SU-DHL-6 (cell line): Measurements from ENCODE around the gene IPO9.

Experiments used
- H2AFZ ChIP-seq: fragments of 200-600 bp; sonication (generic); 2 replicates; pipeline ENCODE4 v1.6.1; 2014; ENCODE audit warnings: low read depth, mild to moderate bottlenecking, moderate library complexity, mixed read lengths, antibody characterized with exemption, low read length; ENCODE audit not compliant: severe bottlenecking
- H3F3A ChIP-seq: fragments of 200-600 bp; shearing (Covaris generic); 2 replicates; pipeline ENCODE4 v1.6.0; 2016; ENCODE audit warnings: antibody characterized with exemption, mild to moderate bottlenecking; ENCODE audit not compliant: insufficient read depth
- H3K27ac ChIP-seq: fragments of 200-600 bp; sonication (generic); 2 replicates; pipeline ENCODE4 v1.5.1; 2016; ENCODE audit warnings: low read depth, mild to moderate bottlenecking, low read length, moderate library complexity, mixed read lengths
- H3K27me3 ChIP-seq: fragments of 200-600 bp; sonication (generic), shearing (Covaris generic); 2 replicates; pipeline ENCODE4 v1.6.0; 2014; ENCODE audit warnings: mild to moderate bottlenecking, low read length
- H3K36me3 ChIP-seq: fragments of 200-600 bp; sonication (generic); 2 replicates; pipeline ENCODE4 v1.6.1; 2014; ENCODE audit warnings: mild to moderate bottlenecking, low read length, mixed read lengths
- H3K4me2 ChIP-seq: fragments of 300-600, 200-600 bp; shearing (Covaris generic), sonication (generic); 2 replicates; pipeline ENCODE4 v1.6.0; 2014; ENCODE audit warnings: low read length, low read depth, mild to moderate bottlenecking; ENCODE audit not compliant: poor library complexity, severe bottlenecking
- H3K4me3 ChIP-seq: fragments of 200-600 bp; sonication (generic); 2 replicates; pipeline ENCODE4 v1.5.1; 2014; ENCODE audit warnings: antibody characterized with exemption, low read length, mild to moderate bottlenecking, mixed read lengths; ENCODE audit not compliant: insufficient read depth, poor library complexity, severe bottlenecking
- H3K79me2 ChIP-seq: fragments of 200-600 bp; sonication (generic); 2 replicates; pipeline ENCODE4 v1.6.1; 2014; ENCODE audit warnings: mild to moderate bottlenecking, low read length, moderate library complexity; ENCODE audit not compliant: insufficient read depth
- H3K9ac ChIP-seq: fragments of 200-600 bp; sonication (generic); 2 replicates; pipeline ENCODE4 v1.7.0; 2014; ENCODE audit warnings: mild to moderate bottlenecking, low read length
- H3K9me2 ChIP-seq: fragments of 200-600 bp; sonication (generic); replicated peaks from 2 replicates; pipeline ENCODE4 v1.6.1; 2014; ENCODE audit warnings: low read length; ENCODE audit not compliant: insufficient read depth
- H3K9me3 ChIP-seq: fragments of 200-600 bp; sonication (generic); 2 replicates; pipeline ENCODE4 v1.6.1; 2014; ENCODE audit warnings: low read length, mixed read lengths; ENCODE audit not compliant: insufficient read depth
- H4K20me1 ChIP-seq: fragments of 200-600 bp; sonication (generic); 2 replicates; pipeline ENCODE4 v1.6.1; 2014; ENCODE audit warnings: low read depth, mild to moderate bottlenecking, antibody characterized with exemption, low read length, moderate library complexity, mixed read lengths
- EZH2phosphoT487 ChIP-seq: fragments of 200-600 bp; sonication (generic), shearing (Covaris generic); conservative IDR thresholded peaks from 2 replicates; pipeline ENCODE4 v1.6.1; 2018; ENCODE audit warnings: mild to moderate bottlenecking, antibody characterized with exemption, low read length, moderate library complexity, mixed read lengths
- TF ChIP-seq, protein P1 (sequence below): fragments of 200-600 bp; sonication (generic); IDR thresholded peaks from one replicate; pipeline ENCODE4 v1.5.1; 2017; ENCODE audit warnings: antibody characterized with exemption, mild to moderate bottlenecking, low read length, moderate library complexity; ENCODE audit not compliant: insufficient read depth, poor library complexity, severe bottlenecking

The IPO9 gene

DNA sequence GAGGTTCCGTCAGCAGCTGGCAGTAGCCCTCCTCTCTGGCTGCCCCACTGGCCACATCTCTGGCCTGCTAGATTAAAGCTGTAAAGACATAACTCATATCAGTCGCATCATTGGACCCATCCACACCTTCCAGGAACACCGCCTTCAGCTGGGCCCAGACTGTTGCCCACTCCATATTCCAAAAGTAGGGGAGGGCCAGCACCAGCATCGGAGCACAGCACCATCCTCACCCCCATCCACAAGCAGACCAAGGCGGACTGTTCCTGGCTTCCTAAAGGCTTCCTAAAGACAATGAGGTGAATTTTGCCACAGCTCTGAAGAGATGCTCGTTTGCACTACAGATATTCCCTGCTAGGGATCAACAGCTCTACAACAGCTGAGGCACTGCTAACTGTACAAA is 63.3 kb downstream of the IPO9 start:
- no peaks in the 10 kb centered on the region for H3K79me2 ChIP-seq
- H3K27ac ChIP-seq: no peak overlapping the region
- no peaks in the 10 kb centered on the region for H4K20me1 ChIP-seq
- no peak overlapping the region for H3K4me3 ChIP-seq
- no peaks in the 10 kb centered on the region for H3K9me2 ChIP-seq
- TF ChIP-seq EZH2phosphoT487: no peak
- TF ChIP-seq, protein P1, sequence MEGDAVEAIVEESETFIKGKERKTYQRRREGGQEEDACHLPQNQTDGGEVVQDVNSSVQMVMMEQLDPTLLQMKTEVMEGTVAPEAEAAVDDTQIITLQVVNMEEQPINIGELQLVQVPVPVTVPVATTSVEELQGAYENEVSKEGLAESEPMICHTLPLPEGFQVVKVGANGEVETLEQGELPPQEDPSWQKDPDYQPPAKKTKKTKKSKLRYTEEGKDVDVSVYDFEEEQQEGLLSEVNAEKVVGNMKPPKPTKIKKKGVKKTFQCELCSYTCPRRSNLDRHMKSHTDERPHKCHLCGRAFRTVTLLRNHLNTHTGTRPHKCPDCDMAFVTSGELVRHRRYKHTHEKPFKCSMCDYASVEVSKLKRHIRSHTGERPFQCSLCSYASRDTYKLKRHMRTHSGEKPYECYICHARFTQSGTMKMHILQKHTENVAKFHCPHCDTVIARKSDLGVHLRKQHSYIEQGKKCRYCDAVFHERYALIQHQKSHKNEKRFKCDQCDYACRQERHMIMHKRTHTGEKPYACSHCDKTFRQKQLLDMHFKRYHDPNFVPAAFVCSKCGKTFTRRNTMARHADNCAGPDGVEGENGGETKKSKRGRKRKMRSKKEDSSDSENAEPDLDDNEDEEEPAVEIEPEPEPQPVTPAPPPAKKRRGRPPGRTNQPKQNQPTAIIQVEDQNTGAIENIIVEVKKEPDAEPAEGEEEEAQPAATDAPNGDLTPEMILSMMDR: no peak
- H2AFZ ChIP-seq: no peak overlapping the region
- no peak overlapping the region for H3K4me2 ChIP-seq
- H3K9me3 ChIP-seq: no peaks in the 10 kb centered on the region
- H3K27me3 ChIP-seq: no peaks in the 10 kb centered on the region
- H3K36me3 ChIP-seq: no peaks in the 10 kb centered on the region
- no peaks in the 10 kb centered on the region for H3F3A ChIP-seq
- no peak overlapping the region for H3K9ac ChIP-seq

DNA sequence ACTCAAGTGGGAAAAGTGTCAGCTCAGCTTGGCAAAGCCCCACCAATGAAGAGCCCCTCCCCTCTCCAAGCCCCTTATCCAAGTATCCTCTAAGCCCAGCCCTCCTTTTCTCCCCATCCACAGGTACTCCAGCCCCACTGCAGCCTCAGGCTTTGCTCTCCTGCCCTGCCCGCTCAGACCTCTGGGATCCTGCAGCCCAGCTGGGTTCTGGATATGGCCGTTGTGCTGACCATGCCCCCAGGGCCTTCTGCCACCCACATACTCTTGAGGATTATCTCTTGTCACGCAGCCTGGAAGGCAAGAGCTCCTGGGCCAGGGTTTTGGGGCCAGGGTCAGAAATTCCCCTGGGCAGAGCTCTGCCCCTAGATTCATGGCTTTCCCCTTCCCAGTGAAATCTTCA is 64.5 kb downstream of the IPO9 start:
- Histone ChIP-seq H3K79me2 (no peaks in the 10 kb centered on the region), H3K9me3 (no peaks in the 10 kb centered on the region), H3K9me2 (no peaks in the 10 kb centered on the region), H3K4me3 (no peak overlapping the region), H3K27ac (no peak overlapping the region), H3K4me2 (no peak overlapping the region), H4K20me1 (no peaks in the 10 kb centered on the region), H2AFZ (no peak overlapping the region), H3F3A (no peaks in the 10 kb centered on the region), H3K9ac (no peak overlapping the region), H3K36me3 (no peaks in the 10 kb centered on the region), H3K27me3 (no peaks in the 10 kb centered on the region)
- no peak for TF ChIP-seq EZH2phosphoT487
- TF ChIP-seq, protein P1: no peak

DNA sequence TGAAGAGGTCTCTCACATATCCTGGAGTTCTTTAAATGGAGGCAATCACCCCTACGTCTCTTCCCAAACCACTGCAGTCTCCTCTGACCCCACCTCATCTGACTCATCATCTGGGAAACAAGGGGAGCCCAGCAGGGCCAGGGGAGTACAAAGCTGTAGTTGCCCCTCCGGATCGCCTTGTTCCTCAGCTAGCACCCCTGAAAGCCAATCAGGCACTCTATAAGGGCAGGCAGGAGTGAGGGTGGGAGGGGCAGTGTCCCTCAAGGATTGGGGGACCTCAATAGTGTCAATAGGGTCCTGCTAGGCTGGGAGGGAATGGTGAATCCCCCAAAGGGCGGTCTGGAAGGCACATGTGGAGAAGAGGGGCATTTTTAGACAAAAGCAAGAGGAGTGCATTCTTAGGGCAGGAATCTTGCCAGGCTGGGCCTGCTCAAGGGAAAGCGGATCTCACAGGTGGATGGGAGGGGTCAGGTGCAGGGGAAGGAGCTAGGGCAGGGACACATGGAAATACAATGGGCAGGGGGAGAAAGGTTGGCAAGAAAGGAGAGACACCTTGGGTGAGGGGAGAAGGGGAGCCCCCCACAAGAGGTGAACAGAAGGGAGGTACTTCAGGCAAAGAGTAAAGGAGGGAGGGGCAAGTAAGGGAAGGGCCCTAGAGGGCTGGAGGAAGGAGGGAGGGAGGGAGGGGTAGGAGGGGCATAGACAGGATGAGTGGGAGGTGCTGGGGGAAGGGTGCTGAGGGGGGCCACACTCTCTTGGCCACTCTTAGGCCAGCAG is 65.6 kb downstream of the IPO9 start:
- TF ChIP-seq, protein P1: no peak
- no peak for TF ChIP-seq EZH2phosphoT487
- Histone ChIP-seq H3K27me3 (no peaks in the 10 kb centered on the region), H3F3A (no peaks in the 10 kb centered on the region), H3K79me2 (no peaks in the 10 kb centered on the region), H3K27ac (no peak overlapping the region), H3K36me3 (no peaks in the 10 kb centered on the region), H3K4me2 (no peak overlapping the region), H3K9me3 (no peaks in the 10 kb centered on the region), H4K20me1 (no peaks in the 10 kb centered on the region), H2AFZ (no peak overlapping the region), H3K9me2 (no peaks in the 10 kb centered on the region), H3K9ac (no peak overlapping the region), H3K4me3 (no peak overlapping the region)
